NCI-H1694 (cell line): ENCODE results near the gene POLR3GL.
"Not testable (repeated sequence)": the region's sequence is repeated elsewhere in the genome, so short reads cannot be mapped to it uniquely, and the experiment has no call there.

Source experiments
- DNase-seq: peaks from one replicate; lab custom pipeline; 2025; lab: John Stamatoyannopoulos, UW

The POLR3GL gene

GRCh38 chr1:146020058-146021049 lies 55.9 kb downstream of the POLR3GL start:
- no peak for DNase-seq

GRCh38 chr1:146021050-146021445 lies 56.6 kb downstream of the POLR3GL start:
- no peak for DNase-seq

- DNase-seq, result no peak
These were observed 57.3 kb downstream of the POLR3GL start, which contains the start of gene HJV for GRCh38 chr1:146021622-146022402. HJV (minus strand) TSS chr1:146021735; CDS start chr1:146020231, 1,504 bp downstream.

- DNase-seq, result no peak
These were observed 58.1 kb downstream of the POLR3GL start for GRCh38 chr1:146022403-146023127.

- not testable (repeated sequence) for DNase-seq
These were observed 61.5 kb downstream of the POLR3GL start for GRCh38 chr1:146025787-146026495.

- not testable (repeated sequence) for DNase-seq
These were observed 62.2 kb downstream of the POLR3GL start for GRCh38 chr1:146026650-146027049.
